Heart right ventricle (tissue), 16 donors: Measurements from ENCODE around the gene PRKD1. TPM values are rescaled to one million over a fixed set of nuclear protein-coding genes. Genes with fewer than 3 reads are reported as not detected.
"Not testable (repeated sequence)": the region's sequence is repeated elsewhere in the genome, so short reads cannot be mapped to it uniquely, and the experiment has no call there.

Source experiments
- ATAC-seq, 8 donors: fragments of 200-7000 bp; cut with Tn5 transposase; one replicate each; pipeline ENCODE4 v1.9.1; 2020; ENCODE audit warnings: mild to moderate bottlenecking in 8 of 8, moderate library complexity in 8 of 8, moderate number of reproducible peaks in 1 of 8
- DNase-seq, 2 donors: peaks; one replicate each; pipeline ENCODE4 v3.0.0-alpha.2; 2020
- H3K27ac ChIP-seq, 10 donors: fragments of 200-600 bp; sonication (generic) in 2 of 10; one replicate each; pipeline versions ENCODE4 v1.5.0 to v1.8.0; 2020 to 2022; ENCODE audit warnings: mild to moderate bottlenecking in 3 of 10
- H3K27me3 ChIP-seq, 7 donors: fragments of 200-600 bp; one replicate each; pipeline ENCODE4 v1.8.0; 2021 to 2022; ENCODE audit warnings: mild to moderate bottlenecking in 2 of 7
- H3K36me3 ChIP-seq, 9 donors: fragments of 200-600 bp; sonication (generic) in 1 of 9; one replicate each; pipeline versions ENCODE4 v1.5.0 to v1.8.0; 2020 to 2022; ENCODE audit warnings: mild to moderate bottlenecking in 2 of 9
- H3K4me1 ChIP-seq, 9 donors: fragments of 200-600 bp; sonication (generic) in 1 of 9; one replicate each; pipeline versions ENCODE4 v1.5.0 to v1.8.0; 2020 to 2022; ENCODE audit warnings: mild to moderate bottlenecking in 4 of 9
- H3K4me3 ChIP-seq, 10 donors: fragments of 200-600 bp; sonication (generic) in 2 of 10; one replicate each; pipeline versions ENCODE4 v1.5.0 to v1.8.0; 2020 to 2022; ENCODE audit warnings: mild to moderate bottlenecking in 7 of 10, moderate library complexity in 2 of 10
- H3K9me3 ChIP-seq, 11 donors: fragments of 200-600 bp in 10 of 11; sonication (generic) in 2 of 11; one replicate each; pipeline versions ENCODE4 v1.5.0 to v1.8.0; 2013 to 2022; ENCODE audit warnings: mild to moderate bottlenecking in 2 of 11, control low read depth in 1 of 11, moderate library complexity in 1 of 11
- CTCF ChIP-seq, 9 donors: fragments of 200-600 bp; sonication (generic) in 2 of 9; IDR thresholded peaks; one replicate each; pipeline versions ENCODE4 v1.5.0 to v1.8.0; 2021 to 2022; ENCODE audit warnings: antibody characterized with exemption in 9 of 9, mild to moderate bottlenecking in 5 of 9, moderate library complexity in 1 of 9
- WGBS, 2 donors: extraction: QIAGEN DNeasy Blood & Tissue Kit; methylation state at CpG; one replicate each; pipeline ENCODE4 v1.1.7; 2013; ENCODE audit warnings: inconsistent platforms in 1 of 2; 5-methylcytosine and 5-hydroxymethylcytosine counted together
- intact Hi-C, 10 donors: fragments of 100-400 bp; cut with DNase I; formaldehyde crosslinking; loops; one replicate each; pipeline versions ENCODE4 v1.11.1 to v1.14.2; 2022
- polyA plus RNA-seq, 2 donors: library from polyadenylated mRNA; stranded (reverse); fragments of 200-250 nt; gene quantifications; one replicate each; pipeline ENCODE4 v1.2.3, GENCODE V29; 2013
- total RNA-seq, 10 donors: library from RNA; stranded (reverse); fragmentation: NEBNext Ultra II Directional in 3 of 10; extraction: Animal tissue kit (Norgen Biotek cat#: 25700) in 3 of 10; gene quantifications; one replicate each; pipeline versions ENCODE4 v1.2.1 to v1.2.4, GENCODE V29; 2021 to 2023
- donor health status: Arrhythmogenic right ventricular cardiomyopathy.
- donor health status: ischemic (EF 13 %, LVEDD 7.1; RV severe dilation, severe dysfunction).
- donor health status: healthy with polysubstance abuse.
- donor health status: DM: no; HTN: yes; CAD: no.
- donor health status: DM: no; HTN: no; CAD: no.
- donor health status: ischemic (EF 25% LVEDD 6.9; RV normal size, moderate dysfunction).
- donor health status: ischemic (EF 25% LVEDD 5.7; RV mildly dilated, moderate dysfunction).
- donor health status: healthy.
- donor health status: DM: yes; HTN: yes; CAD: no.
- donor health status: Ischemic cardiomyopathy.
- donor health status: ischemic (EF 35%, LVEDD 5.7; RV mildly dilated, moderate dysfunction).
- donor health status: nonischemic (EF 11% LVEDD 7.7; RV severe dilation, severe dysfunction).
- donor health status: DM: yes; HTN: yes; CAD: no.
- donor health status: PGD.
- donor health status: ischemic (EF 29% LVEDD 5.4; RV normal size, mild dysfunction).
- donor health status: nonischemic (EF 23%, LVEDD 6.1; RV moderate dilation, normal function).

PRKD1 gene
- total and polyA plus RNA-seq, 12 donors = 1.7 to 4.3 (median 2.5) TPM

DNA sequence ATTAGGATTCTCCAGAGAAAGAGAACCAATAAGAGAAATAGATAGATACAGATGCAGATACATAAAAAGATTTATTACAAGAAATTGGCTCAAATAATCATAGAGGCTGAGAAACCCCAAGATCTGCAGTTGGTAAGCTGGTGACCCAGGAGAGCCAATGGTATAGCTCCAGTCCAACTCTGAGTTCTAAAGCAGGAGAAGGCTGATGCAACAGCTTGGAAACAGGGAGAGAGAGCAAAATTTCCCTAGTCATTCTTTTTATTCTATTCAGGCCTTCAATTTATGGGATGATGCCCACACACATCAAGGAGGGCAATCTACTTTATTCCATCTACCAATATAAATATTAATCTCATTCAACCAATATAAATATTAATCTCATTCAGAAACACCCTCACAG, 218.2 kb downstream of the PRKD1 start:
- Histone ChIP-seq H3K27me3 (no peaks in the 10 kb centered on the region), H3K4me1 (no peaks in the 10 kb centered on the region), H3K4me3 (no peak overlapping the region), H3K27ac (no peak overlapping the region), H3K36me3 (no peaks in the 10 kb centered on the region), H3K9me3 (peaks cover 0 to 8% (median 0%) of the 10 kb centered on the region in 11 donors)
- no peak for ATAC-seq
- no peak for TF ChIP-seq CTCF (IDR thresholded peaks at IDR 0.05)
- intact Hi-C loops = loop anchor here in 1 of 10 donors (10.0 kb wide), 2 partner anchors 215 to 295 kb away; partner anchors contain the start of gene PRKD1
- no peak for DNase-seq

GRCh38 chr14:29706700-29707099, 220.9 kb downstream of the PRKD1 start:
- Histone ChIP-seq H3K4me3 (no peak overlapping the region), H3K9me3 (peaks cover 0 to 8% (median 0%) of the 10 kb centered on the region in 11 donors), H3K4me1 (no peaks in the 10 kb centered on the region), H3K27ac (no peak overlapping the region), H3K36me3 (no peaks in the 10 kb centered on the region), H3K27me3 (no peaks in the 10 kb centered on the region)
- TF ChIP-seq CTCF (IDR thresholded peaks at IDR 0.05) = no peak
- no peak for DNase-seq
- ATAC-seq = no peak
- 97 to 100% methylated on average over 1 of the region's 1 CpG for whole genome bisulfite sequencing, 2 donors
- intact Hi-C loops = loop anchor here in 1 of 10 donors (10.0 kb wide), 2 partner anchors 218 to 298 kb away; partner anchors contain the start of gene PRKD1

DNA sequence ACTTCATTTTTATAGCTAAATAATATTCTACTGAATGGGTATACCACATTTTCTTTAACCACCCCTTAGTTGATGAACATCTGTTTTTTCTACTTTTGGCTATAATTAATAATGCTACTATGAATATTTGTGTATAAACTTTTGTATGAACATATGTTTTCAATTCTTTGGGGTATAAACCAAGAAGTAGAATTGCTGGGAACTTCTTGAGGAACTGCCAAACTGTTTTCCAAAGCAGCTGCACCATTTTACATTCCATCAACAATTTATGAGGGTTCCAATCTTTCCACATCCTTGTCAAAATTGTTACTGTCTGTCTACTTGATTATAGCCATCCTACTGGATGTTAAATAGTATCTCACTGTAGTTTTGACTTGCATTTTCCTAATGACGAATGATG, 221.8 kb downstream of the PRKD1 start:
- no peak for DNase-seq
- WGBS, 2 donors = 91 to 97% methylated on average over 1 of the region's 1 CpG
- Histone ChIP-seq H3K4me1 (no peaks in the 10 kb centered on the region), H3K27me3 (no peaks in the 10 kb centered on the region), H3K9me3 (peaks cover 0 to 8% (median 0%) of the 10 kb centered on the region in 11 donors), H3K4me3 (no peak overlapping the region), H3K36me3 (no peaks in the 10 kb centered on the region), H3K27ac (no peak overlapping the region)
- ATAC-seq = no peak
- no peak for TF ChIP-seq CTCF (IDR thresholded peaks at IDR 0.05)
- intact Hi-C loops = loop anchor here in 1 of 10 donors (10.0 kb wide), 2 partner anchors 219 to 299 kb away; partner anchors contain the start of gene PRKD1

- H3K9me3 ChIP-seq, DNase-seq, H3K4me3 ChIP-seq, H3K27me3 ChIP-seq, intact Hi-C loops, H3K36me3 ChIP-seq, ATAC-seq, H3K27ac ChIP-seq, H3K4me1 ChIP-seq: not testable (repeated sequence)
- WGBS, 2 donors = 94 to 98% methylated on average over 2 of the region's 2 CpGs
Measured at GRCh38 chr14:29689597-29689996, 238.1 kb downstream of the PRKD1 start.

- Histone ChIP-seq H3K27ac (no peak overlapping the region), H3K36me3 (no peaks in the 10 kb centered on the region), H3K27me3 (no peaks in the 10 kb centered on the region), H3K4me1 (peaks cover 0 to 9% (median 0%) of the 10 kb centered on the region in 9 donors), H3K4me3 (no peak overlapping the region), H3K9me3 (peaks cover 0 to 5% (median 0%) of the 10 kb centered on the region in 11 donors)
- ATAC-seq = no peak
- no peak for TF ChIP-seq CTCF (IDR thresholded peaks at IDR 0.05)
- 47 to 50% methylated on average over 2 of the region's 2 CpGs for WGBS, 2 donors
- DNase-seq = no peak
- intact Hi-C loops = no loop called here
Measured at GRCh38 chr14:29687866-29688265, 239.8 kb downstream of the PRKD1 start.
